C4-2B (cell line): ENCODE data around the gene LOXL3.

Experiments used
- CTCF ChIP-seq: fragments of 450-650 bp; conservative IDR thresholded peaks from 2 replicates; pipeline ENCODE4 v1.5.1; 2017; ENCODE audit warnings: mild to moderate bottlenecking
- ZFX ChIP-seq: fragments of 450-650 bp; IDR thresholded peaks from 2 replicates; pipeline ENCODE4 v1.6.1; 2017

GRCh38 chr2:74499267-74499939, 54.3 kb downstream of the LOXL3 start, which contains the start of gene LBX2:
- TF ChIP-seq CTCF (no peak), ZFX (no peak)
